ENCODE data around the gene TMTC2.

TMTC2 gene

GRCh38 chr12:82780517-82780916, 93.8 kb downstream of the TMTC2 start:
- Histone ChIP-seq H3K27ac (ENCODE audit: low read depth, low read length) (no peak overlapping the region), H3K4me2 (ENCODE audit: low read depth, low read length, poor library complexity, severe bottlenecking) (no peak overlapping the region), H2AFZ (ENCODE audit: low read depth, low read length, severe bottlenecking) (no peak overlapping the region), H3K27me3 (ENCODE audit: low read length) (no peaks in the 10 kb centered on the region), H3K4me3 (ENCODE audit: insufficient read depth, low read length, poor library complexity, severe bottlenecking) (no peak overlapping the region), H3K9me2 (replicated peaks; ENCODE audit: insufficient read depth, low read length) (no peaks in the 10 kb centered on the region), H3K79me2 (ENCODE audit: insufficient read depth, low read length) (no peaks in the 10 kb centered on the region), H4K20me1 (ENCODE audit: low read depth, low read length) (no peaks in the 10 kb centered on the region), H3K36me3 (ENCODE audit: low read length) (no peaks in the 10 kb centered on the region), H3K9me3 (ENCODE audit: insufficient read depth, low read length) (no peaks in the 10 kb centered on the region), H3F3A (ENCODE audit: insufficient read depth) (no peaks in the 10 kb centered on the region), H3K9ac (ENCODE audit: low read length) (no peak overlapping the region)
- TF ChIP-seq CTCF (IDR thresholded peaks at IDR 0.05; ENCODE audit: insufficient read depth, low read length, poor library complexity, severe bottlenecking) (no peak), EZH2phosphoT487 (conservative IDR thresholded peaks at IDR 0.05; ENCODE audit: low read length) (no peak)

- no peaks in the 10 kb centered on the region for H3K9me2 ChIP-seq (replicated peaks; ENCODE audit: insufficient read depth, low read length)
- H2AFZ ChIP-seq (ENCODE audit: low read depth, low read length, severe bottlenecking) = no peak overlapping the region
- H3K4me2 ChIP-seq (ENCODE audit: low read depth, low read length, poor library complexity, severe bottlenecking) = no peak overlapping the region
- no peaks in the 10 kb centered on the region for H3K27me3 ChIP-seq (ENCODE audit: low read length)
- H3F3A ChIP-seq (ENCODE audit: insufficient read depth) = no peaks in the 10 kb centered on the region
- H3K9ac ChIP-seq (ENCODE audit: low read length) = no peak overlapping the region
- H3K36me3 ChIP-seq (ENCODE audit: low read length) = no peaks in the 10 kb centered on the region
- no peaks in the 10 kb centered on the region for H3K9me3 ChIP-seq (ENCODE audit: insufficient read depth, low read length)
- no peaks in the 10 kb centered on the region for H3K79me2 ChIP-seq (ENCODE audit: insufficient read depth, low read length)
- H4K20me1 ChIP-seq (ENCODE audit: low read depth, low read length) = no peaks in the 10 kb centered on the region
- no peak for TF ChIP-seq CTCF (IDR thresholded peaks at IDR 0.05; ENCODE audit: insufficient read depth, low read length, poor library complexity, severe bottlenecking)
- no peak for TF ChIP-seq EZH2phosphoT487 (conservative IDR thresholded peaks at IDR 0.05; ENCODE audit: low read length)
- no peak overlapping the region for H3K27ac ChIP-seq (ENCODE audit: low read depth, low read length)
- no peak overlapping the region for H3K4me3 ChIP-seq (ENCODE audit: insufficient read depth, low read length, poor library complexity, severe bottlenecking)
Measured at GRCh38 chr12:82781309-82781997, 94.7 kb downstream of the TMTC2 start.

- Histone ChIP-seq H3K9me3 (ENCODE audit: insufficient read depth, low read length) (no peaks in the 10 kb centered on the region), H4K20me1 (ENCODE audit: low read depth, low read length) (no peaks in the 10 kb centered on the region), H3K27me3 (ENCODE audit: low read length) (no peaks in the 10 kb centered on the region), H3K4me3 (ENCODE audit: insufficient read depth, low read length, poor library complexity, severe bottlenecking) (no peak overlapping the region), H3K36me3 (ENCODE audit: low read length) (no peaks in the 10 kb centered on the region), H3K27ac (ENCODE audit: low read depth, low read length) (no peak overlapping the region), H2AFZ (ENCODE audit: low read depth, low read length, severe bottlenecking) (no peak overlapping the region), H3F3A (ENCODE audit: insufficient read depth) (no peaks in the 10 kb centered on the region), H3K9me2 (replicated peaks; ENCODE audit: insufficient read depth, low read length) (no peaks in the 10 kb centered on the region), H3K79me2 (ENCODE audit: insufficient read depth, low read length) (no peaks in the 10 kb centered on the region), H3K9ac (ENCODE audit: low read length) (no peak overlapping the region), H3K4me2 (ENCODE audit: low read depth, low read length, poor library complexity, severe bottlenecking) (no peak overlapping the region)
- TF ChIP-seq EZH2phosphoT487 (conservative IDR thresholded peaks at IDR 0.05; ENCODE audit: low read length) (no peak), CTCF (IDR thresholded peaks at IDR 0.05; ENCODE audit: insufficient read depth, low read length, poor library complexity, severe bottlenecking) (no peak)
Measured at GRCh38 chr12:82783435-82783834, 96.7 kb downstream of the TMTC2 start.

Measured in SU-DHL-6 (cell line).